Left lung (tissue), 10 donors: ENCODE measurements around the gene TMEM204. TPM values are rescaled to one million over a fixed set of nuclear protein-coding genes. Genes with fewer than 3 reads are reported as not detected.

Source experiments
- ATAC-seq: fragments of 200-7000 bp; cut with Tn5 transposase; one replicate; pipeline ENCODE4 v1.9.1; 2020; ENCODE audit warnings: moderate library complexity
- DNase-seq, 4 donors: peaks; one replicate each; pipeline ENCODE4 v3.0.0-alpha.2; 2013 to 2020
- H3K27ac ChIP-seq, 2 donors: fragments of 200-600 bp; sonication (generic) in 1 of 2; one replicate each; pipeline versions ENCODE4 v1.5.0 to v1.8.0; 2020 to 2021
- H3K27me3 ChIP-seq, 2 donors: fragments of 200-600 bp; sonication (generic) in 1 of 2; one replicate each; pipeline versions ENCODE4 v1.5.0 to v1.8.0; 2020 to 2021
- H3K36me3 ChIP-seq, 2 donors: fragments of 200-600 bp; sonication (generic) in 1 of 2; one replicate each; pipeline versions ENCODE4 v1.5.0 to v1.8.0; 2020 to 2021
- H3K4me1 ChIP-seq, 2 donors: fragments of 200-600 bp; one replicate each; pipeline ENCODE4 v1.8.0; 2021
- H3K4me3 ChIP-seq, 2 donors: fragments of 200-600 bp; sonication (generic) in 1 of 2; one replicate each; pipeline versions ENCODE4 v1.5.0 to v1.8.0; 2020 to 2021; ENCODE audit warnings: mild to moderate bottlenecking in 1 of 2
- H3K9me3 ChIP-seq, 2 donors: fragments of 200-600 bp; sonication (generic) in 1 of 2; one replicate each; pipeline versions ENCODE4 v1.5.0 to v1.8.0; 2020 to 2021
- intact Hi-C, 2 donors: fragments of 100-400 bp; cut with DNase I; formaldehyde crosslinking; loops; one replicate each; pipeline versions ENCODE4 v1.11.2 to v1.14.2; 2022
- polyA plus RNA-seq, 6 donors: library from polyadenylated mRNA; unstranded; fragments of 120-200 nt; gene quantifications; one replicate each; pipeline ENCODE4 v1.2.1, GENCODE V29; 2013; ENCODE audit not compliant: insufficient read length in 6 of 6
- total RNA-seq, 2 donors: library from RNA; stranded (reverse); fragmentation: NEBNext Ultra II Directional; extraction: Animal tissue kit (Norgen Biotek cat#: 25700); gene quantifications; one replicate each; pipeline ENCODE4 v1.2.1, GENCODE V29; 2021
- TF ChIP-seq, protein P1 (sequence below), 2 donors: fragments of 200-600 bp; sonication (generic) in 1 of 2; IDR thresholded peaks; one replicate each; pipeline versions ENCODE4 v1.5.0 to v1.8.0; 2021; ENCODE audit warnings: antibody characterized with exemption in 2 of 2
- donor health status: DM: no; HTN: yes; CAD: no.
- donor health status: DM: no; HTN: no; CAD: no.

TMEM204 gene
- total and polyA plus RNA-seq, 8 donors = 15.4 to 28.7 (median 19.8) TPM

- TF ChIP-seq, protein P1, sequence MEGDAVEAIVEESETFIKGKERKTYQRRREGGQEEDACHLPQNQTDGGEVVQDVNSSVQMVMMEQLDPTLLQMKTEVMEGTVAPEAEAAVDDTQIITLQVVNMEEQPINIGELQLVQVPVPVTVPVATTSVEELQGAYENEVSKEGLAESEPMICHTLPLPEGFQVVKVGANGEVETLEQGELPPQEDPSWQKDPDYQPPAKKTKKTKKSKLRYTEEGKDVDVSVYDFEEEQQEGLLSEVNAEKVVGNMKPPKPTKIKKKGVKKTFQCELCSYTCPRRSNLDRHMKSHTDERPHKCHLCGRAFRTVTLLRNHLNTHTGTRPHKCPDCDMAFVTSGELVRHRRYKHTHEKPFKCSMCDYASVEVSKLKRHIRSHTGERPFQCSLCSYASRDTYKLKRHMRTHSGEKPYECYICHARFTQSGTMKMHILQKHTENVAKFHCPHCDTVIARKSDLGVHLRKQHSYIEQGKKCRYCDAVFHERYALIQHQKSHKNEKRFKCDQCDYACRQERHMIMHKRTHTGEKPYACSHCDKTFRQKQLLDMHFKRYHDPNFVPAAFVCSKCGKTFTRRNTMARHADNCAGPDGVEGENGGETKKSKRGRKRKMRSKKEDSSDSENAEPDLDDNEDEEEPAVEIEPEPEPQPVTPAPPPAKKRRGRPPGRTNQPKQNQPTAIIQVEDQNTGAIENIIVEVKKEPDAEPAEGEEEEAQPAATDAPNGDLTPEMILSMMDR (IDR thresholded peaks at IDR 0.05) = no peak
- peaks cover 14 to 30% of the 10 kb centered on the region in 2 donors for H3K4me1 ChIP-seq
- DNase-seq = no peak
These were observed 6.6 kb upstream of the TMEM204 start for GRCh38 chr16:1526608-1527555.

DNA sequence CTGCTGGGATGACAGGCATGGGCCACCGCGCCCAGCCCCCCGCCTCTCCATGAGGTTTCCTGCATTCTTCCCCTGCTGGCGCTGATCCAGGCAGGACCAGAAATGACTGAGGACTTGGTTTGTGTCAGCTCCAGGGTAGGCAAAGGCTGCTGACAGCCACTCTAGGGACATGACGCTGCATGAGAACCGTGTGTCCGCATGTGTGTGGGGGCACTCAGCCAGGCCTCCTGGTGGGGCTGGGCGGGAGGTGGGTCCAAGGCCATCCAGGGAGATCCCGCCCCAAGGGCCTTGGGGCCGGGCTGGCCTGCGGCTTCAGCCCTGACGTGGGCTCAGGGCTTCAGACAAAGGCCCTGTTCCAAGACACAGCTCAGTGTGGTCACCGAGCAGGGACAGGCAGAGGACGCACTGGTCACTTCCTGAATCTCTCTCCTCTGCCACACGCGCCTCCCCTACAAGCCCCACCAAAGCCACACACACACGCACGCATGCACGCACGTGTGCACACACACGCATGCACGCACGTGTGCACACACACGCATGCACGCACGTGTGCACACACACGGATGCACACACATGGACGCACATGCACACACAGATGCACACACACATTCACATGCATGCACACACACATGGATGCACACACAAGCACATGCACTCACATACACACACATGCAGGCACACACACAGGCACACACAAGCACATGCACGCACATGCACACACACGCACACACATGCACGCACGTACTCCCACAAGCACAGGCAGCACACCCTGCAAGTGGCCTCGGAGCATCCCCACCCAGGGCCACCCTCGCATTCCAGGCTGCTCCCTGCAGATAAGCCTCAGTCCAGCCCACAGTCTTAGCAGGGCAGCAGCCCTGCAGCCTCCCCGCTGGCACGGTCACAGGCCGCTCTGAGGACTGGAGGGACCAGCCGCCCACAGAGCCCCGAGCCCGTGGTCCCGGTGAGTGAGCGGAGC is 5.3 kb upstream of the TMEM204 start:
- no peak for ATAC-seq
- H3K4me1 ChIP-seq = peaks cover 17 to 39% of the 10 kb centered on the region in 2 donors

More at GRCh38 chr16:1526608-1527555, 6.6 kb upstream of the TMEM204 start:
- ATAC-seq = no peak
- intact Hi-C loops = no loop called here
- Histone ChIP-seq H3K27me3 (no peaks in the 10 kb centered on the region), H3K9me3 (no peaks in the 10 kb centered on the region), H3K27ac (peak overlapping the region in 1 of 2 donors; percentile 33), H3K36me3 (peaks cover 0 to 19% of the 10 kb centered on the region in 2 donors), H3K4me3 (no peak overlapping the region)

GRCh38 chr16:1528921-1529537 is 4.4 kb upstream of the TMEM204 start:
- H3K4me1 ChIP-seq = peaks cover 17 to 39% of the 10 kb centered on the region in 2 donors

More for the DNA sequence above, 5.3 kb upstream of the TMEM204 start:
- TF ChIP-seq, protein P1 (IDR thresholded peaks at IDR 0.05) = no peak
- intact Hi-C loops = no loop called here
- Histone ChIP-seq H3K27me3 (peaks cover 0 to 1% of the 10 kb centered on the region in 2 donors), H3K4me3 (no peak overlapping the region), H3K36me3 (peaks cover 0 to 17% of the 10 kb centered on the region in 2 donors), H3K27ac (peak overlapping the region in 1 of 2 donors; percentile 33), H3K9me3 (no peaks in the 10 kb centered on the region)
- peak in 1 of 4 donors; percentile 45 for DNase-seq

DNA sequence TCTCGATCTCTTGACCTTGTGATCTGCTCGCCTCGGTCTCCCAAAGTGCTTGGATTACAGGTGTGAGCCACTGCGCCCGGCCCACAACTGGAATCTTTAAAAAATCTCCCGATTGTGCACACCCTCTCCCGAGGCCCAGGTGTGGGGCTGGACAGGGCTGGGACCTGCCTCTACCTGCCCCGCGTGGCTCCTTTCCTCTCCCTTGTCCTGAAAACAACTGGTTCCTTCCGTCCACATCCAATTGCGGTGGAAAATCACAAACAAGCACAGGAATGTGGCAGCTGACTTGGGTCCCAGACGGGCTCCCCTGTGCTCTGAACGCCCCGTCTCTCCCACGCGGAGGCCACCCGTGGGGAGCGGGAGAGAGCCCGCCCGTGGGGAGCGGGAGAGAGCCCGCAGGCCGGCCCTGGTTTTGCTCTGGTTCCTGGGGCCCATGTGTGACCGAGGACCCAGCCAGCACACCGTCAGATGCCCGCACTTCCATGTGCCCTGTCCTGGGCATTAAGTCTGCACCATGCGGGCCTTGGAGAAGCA is 3.0 kb upstream of the TMEM204 start:
- H3K4me1 ChIP-seq = peaks cover 17 to 39% of the 10 kb centered on the region in 2 donors
- peak overlapping the region; percentile 82 for H3K27ac ChIP-seq
- TF ChIP-seq, protein P1 (IDR thresholded peaks at IDR 0.05) = no peak
- H3K4me3 ChIP-seq = no peak overlapping the region
- ATAC-seq = no peak
- H3K27me3 ChIP-seq = peaks cover 0 to 20% of the 10 kb centered on the region in 2 donors
- H3K36me3 ChIP-seq = no peaks in the 10 kb centered on the region
- no peaks in the 10 kb centered on the region for H3K9me3 ChIP-seq
- intact Hi-C loops = no loop called here
- DNase-seq = peak in 1 of 4 donors; percentile 37

More at GRCh38 chr16:1528921-1529537, 4.4 kb upstream of the TMEM204 start:
- Histone ChIP-seq H3K4me3 (no peak overlapping the region), H3K36me3 (peaks cover 0 to 8% of the 10 kb centered on the region in 2 donors), H3K27ac (no peak overlapping the region), H3K27me3 (peaks cover 0 to 10% of the 10 kb centered on the region in 2 donors), H3K9me3 (no peaks in the 10 kb centered on the region)
- intact Hi-C loops = no loop called here
- ATAC-seq (no peak), DNase-seq (peak in 1 of 4 donors; percentile 68)
- TF ChIP-seq, protein P1 (IDR thresholded peaks at IDR 0.05) = no peak
